GM15510 (cell line): ENCODE measurements around the gene XNDC1N.

Experiments used
- POLR2A ChIP-seq: IDR thresholded peaks from 3 replicates; pipeline ENCODE4 v1.6.1; 2011; ENCODE audit warnings: borderline replicate concordance; ENCODE audit not compliant: insufficient read length; ENCODE audit errors: extremely low read depth

XNDC1N gene

DNA sequence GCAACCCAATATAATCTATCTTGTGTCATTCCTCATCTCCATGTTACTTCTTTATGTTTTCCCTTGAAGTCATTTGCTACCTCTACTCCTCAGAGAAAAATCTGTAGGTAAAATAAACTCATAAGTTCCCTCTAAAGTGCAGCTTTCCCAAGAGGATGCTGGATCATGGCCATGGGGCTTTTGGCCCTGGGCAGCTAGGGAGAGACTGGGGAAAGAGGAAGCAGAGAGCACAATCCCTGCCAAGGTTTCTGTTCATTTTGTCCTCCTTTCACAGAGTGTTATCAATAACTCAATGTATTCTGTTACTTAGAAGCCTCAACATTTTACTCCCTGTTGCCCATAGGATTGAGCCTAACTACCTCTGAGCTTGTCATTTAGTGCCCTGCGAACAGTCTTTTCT lies 9.4 kb upstream of the XNDC1N start:
- TF ChIP-seq POLR2A, result no peak

DNA sequence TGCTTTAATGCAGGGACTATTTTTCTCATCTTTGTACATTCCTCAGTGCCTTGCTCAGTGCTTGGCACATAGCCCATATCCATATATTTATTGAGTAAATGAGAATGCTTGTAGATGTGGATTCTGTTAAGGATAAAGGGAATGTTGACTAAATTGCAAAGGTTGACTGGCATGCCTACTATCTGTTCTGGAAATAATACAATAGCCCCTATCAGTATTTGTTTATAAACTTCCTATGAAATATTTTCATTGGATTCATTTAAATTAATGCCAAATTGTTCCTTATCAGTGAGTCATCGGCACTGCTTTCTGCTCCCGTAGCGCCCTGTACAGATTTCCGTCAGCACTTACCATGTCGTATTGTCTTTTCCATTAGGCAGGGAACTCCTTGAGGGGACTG lies 8.4 kb upstream of the XNDC1N start:
- no peak for TF ChIP-seq POLR2A

DNA sequence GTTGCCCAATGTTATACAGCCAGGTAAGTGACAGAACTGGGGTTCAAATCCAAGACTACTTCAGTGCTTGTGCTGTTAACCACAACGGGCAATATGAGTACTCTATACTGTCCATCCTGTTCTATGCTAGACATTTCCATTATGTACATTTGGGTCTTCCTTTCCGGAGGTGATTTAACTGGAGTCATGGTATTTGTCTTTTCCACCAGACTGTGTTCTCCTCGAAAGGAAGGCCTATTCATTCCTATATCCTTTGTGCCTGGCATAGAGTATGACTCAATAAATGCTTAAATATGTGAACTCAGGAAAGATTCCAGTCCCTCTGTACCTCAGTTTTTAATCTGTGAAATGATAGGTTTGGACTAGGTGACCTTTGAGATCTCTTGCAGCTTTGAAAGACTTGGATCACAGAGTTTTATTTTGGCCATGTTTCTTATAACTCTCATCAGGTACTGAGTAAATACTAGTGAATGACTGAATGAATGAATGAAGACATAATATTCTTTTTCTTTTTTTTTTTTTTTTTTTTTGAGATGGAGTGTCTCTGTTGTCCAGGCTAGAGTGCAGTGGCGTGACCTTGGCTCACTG lies 7.0 kb upstream of the XNDC1N start:
- TF ChIP-seq POLR2A, result no peak

DNA sequence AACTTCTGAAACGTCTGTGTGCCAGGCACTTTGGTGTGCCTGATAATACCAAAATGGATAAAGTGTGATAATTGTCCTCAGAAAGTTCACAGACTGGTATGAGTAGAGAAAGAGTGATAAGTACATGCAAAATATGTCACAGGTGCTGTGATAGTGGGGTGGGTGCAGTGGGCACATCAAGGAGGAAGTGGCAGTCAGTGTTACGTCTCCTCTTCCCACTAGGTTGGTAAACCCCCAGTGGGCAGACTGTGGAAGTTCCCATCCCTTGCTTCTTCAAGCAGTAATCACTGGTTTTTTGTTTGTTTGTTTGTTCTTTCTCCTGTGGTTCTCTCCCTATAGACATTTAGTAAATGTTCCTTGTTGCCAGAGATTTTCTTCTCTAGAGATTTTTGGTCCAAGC lies 5.8 kb upstream of the XNDC1N start:
- TF ChIP-seq POLR2A, result no peak

DNA sequence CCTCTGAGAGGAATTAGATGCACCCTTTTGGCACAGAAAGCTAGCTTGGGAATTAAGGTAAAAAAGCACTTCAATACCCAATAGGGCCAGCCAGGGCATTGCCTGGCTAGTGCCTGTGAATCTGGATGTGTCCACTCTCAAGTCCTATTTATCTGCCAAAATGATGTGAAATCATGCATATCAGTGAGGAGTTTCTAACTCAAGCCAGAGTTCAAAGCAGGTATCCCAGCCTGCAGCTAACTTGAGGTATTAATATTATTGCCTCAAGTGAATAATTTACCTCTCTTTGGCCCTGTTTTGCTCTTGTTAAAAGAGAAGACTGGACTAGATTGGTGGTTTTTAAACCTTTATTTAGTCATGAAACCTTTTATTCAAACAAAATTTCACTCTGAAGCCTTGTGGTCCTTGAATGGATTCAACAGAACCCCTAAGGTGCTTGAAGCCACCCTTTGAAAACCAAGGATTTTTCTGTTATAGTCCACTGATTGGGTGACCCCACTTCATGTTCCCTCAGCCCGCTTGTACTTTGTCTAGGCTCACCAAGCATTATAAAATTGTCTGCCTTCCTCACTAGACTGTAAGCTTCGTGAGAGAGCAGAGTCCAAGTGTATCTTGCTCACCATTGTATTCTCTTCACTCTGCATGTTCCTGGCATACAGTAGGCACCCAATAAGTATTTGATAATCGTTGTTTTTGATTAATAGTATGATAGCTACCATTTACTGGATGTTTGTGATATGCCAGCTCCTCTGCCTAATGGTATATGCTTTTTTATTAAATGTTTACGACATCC lies 4.9 kb upstream of the XNDC1N start:
- TF ChIP-seq POLR2A, result no peak

DNA sequence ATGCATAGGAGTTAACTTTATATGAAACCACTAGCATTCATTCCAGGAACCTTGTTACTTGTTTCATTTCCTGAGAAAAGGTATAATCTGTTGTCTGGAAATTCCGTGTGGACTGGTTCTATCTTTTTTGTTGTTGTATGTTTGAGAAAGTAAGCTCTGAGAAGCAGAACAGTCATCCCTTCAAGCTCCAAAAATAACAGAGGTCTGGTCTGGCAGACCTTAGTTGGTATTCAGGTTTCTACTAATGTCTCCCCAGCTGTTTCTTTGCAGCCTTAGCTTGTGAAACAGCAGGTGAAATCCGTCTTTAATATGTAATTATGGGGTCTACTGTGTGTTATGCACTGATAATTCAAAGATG lies 2.8 kb upstream of the XNDC1N start:
- TF ChIP-seq POLR2A, result no peak

DNA sequence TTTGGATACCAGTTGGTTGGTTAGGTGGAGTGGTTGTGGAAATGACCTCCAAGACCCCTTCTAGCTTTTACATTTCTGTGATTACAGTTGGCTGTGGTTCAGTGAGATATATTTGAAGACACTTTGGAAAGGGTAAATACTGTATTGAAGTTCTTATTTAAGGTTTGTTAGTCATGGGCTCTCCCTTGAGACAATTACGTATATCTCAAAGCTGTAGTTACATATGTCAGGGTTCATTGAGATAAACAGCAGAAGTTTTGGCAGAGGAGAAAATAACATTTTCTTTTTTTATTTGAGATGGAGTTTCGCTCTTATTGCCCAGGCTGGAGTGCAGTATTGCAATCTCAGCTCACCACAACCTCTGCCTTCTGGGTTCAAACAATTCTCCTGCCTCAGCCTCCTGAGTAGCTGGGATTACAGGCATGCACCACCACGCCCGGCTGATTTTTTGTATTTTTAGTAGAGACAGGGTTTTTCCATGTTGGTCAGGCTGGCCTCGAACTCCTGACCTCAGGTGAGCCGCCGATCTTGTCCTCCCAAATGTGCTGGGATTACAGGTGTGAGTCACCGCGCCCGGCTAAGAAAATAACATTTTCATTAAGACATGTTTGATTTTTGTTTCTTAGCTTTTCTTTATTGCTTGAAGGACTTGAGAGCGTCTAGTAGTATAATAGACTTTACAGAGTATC lies 2.3 kb upstream of the XNDC1N start:
- TF ChIP-seq POLR2A, result no peak

DNA sequence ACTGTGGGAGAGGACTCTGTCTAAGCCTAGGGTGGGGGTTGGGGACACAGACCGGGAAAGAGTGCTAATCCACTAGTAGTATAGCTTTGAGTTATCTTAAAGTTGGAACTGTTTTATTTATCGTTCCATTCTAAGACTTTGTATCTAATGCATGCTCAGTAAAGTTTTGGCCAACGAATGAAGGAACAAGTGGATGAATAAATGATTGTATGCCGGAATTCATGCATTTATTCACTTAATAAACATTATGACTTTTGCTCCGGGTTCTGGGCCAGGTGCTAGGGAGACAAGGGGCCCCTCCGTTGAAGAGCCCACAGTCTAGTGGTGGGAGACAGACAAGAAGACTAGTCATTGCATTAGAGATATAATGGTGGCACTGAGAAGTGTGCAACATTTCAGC lies 1.1 kb upstream of the XNDC1N start:
- no peak for TF ChIP-seq POLR2A

DNA sequence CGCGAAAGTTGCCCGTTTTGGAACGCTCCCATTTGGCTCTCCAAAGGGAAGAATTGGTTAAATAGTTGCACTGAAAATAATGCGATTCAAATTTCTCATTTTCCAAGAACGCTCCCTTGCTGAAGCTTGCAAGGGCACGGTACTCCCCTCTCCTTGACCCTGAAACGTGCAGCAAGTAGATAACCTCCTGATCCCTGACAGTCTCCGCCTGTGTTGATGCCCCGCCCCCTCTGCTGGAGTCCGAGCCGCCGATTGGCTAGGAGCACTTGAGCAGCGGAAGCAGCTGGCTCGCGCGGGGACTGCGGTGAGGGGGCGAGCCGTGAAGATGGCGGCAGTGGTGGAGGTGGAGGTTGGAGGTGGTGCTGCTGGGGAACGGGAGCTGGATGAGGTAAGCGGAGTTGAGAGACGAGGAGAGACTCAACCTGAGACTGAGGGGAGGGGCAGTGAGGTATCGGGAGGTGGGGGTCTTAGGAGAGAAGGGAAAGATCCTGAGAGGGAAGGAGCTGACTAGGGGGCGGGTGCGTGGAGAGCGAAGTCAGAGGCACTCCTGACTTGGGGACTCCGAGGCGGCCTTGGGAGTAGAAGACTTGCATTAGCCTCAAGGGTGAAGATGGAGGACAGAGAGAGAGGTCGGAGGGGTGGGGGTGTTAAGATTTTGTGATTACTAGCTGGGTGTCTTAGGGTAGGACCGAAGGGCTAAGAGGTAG lies 496 bp upstream of the XNDC1N start, which contains the start of gene RNF121:
Gene RNF121, plus strand, starts transcription at position 310 of the 707 bp plus-strand sequence. Its CDS starts 16 bp downstream, at position 326.
- peak; percentile 87 for TF ChIP-seq POLR2A

DNA sequence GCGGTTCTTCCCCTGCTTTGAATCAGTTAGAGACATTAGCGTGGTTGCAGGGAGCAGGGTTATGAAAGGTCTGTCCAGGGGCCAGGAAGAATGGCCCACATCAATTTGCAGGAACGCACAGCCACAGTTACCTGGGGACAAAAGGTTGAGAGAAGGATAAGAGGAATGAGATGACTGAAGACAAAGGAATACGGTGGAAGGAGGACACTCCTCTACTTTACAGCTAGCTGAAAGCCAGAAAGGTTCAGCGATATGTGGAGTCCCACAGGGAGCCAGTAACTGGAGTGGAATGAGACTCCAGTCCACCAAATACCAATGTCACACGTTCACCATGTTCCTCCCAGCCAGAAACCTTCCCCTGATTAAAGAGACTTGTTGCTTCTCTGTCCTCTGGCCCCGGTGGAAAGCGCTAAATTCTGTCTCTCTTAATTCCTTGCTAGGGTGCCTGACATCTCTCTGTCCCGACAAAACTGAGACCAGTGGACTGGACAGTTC lies 10.7 kb downstream of the XNDC1N start:
- no peak for TF ChIP-seq POLR2A

DNA sequence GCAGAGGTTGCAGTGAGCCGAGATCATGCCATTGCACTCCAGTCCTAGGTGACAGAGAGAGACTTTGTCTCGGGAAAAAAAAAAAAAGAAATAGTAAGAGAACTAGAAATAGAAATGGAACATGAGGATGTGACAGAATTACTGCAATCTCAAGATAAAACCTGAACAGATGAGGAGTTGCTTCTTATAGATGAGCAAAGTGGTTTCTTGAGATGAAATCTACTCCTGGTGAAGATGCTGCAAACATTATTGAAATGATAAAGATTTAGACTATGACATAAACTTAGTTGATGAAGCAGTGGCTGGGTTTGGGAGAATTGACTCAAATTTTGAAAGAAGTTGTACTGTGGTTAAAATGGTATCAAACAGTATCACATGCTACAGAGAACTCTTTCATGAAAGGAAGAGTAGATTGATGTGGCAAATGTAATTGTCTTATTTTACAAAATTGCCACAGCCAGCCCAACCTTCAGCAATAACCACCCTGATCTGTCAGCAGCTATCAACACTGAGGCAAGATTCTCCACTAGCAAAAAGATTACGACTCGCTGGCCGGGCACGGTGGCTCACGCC lies 13.7 kb downstream of the XNDC1N start:
- TF ChIP-seq POLR2A, result no peak

DNA sequence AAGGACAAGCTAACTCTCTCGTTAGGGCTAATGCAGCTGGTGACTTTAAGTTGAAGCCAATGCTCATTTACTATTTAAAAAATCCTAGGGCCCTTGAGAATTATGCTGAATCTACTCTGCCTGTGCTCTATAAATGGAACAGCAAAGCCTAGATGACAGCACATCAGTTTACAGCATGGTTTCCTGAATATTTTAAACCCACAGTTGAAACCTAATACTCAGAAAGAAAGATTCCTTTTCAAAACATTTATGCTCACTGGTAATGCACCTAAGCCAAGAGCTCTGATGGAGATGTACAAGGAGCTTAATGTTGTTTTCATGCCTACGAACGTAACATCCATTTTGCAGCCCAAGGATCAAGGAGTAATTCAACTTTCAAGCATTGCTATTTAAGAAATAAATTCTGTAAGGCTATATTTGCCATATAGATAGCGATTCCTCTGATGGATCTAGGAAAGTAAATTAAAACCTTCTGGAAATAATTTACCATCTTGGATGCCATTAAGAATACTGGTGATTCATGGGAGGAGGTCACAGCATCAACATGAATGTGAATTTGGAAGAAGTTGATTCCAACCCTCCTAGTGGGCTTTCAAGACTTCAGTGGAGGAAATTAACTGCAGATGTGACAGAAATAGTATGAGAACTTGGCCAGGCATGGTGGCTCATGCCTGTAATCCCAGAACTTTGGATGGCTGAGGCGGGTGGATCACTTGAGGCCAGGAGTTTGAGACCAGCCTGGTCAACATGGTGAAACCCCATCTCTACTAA lies 14.5 kb downstream of the XNDC1N start:
- TF ChIP-seq POLR2A, result no peak

DNA sequence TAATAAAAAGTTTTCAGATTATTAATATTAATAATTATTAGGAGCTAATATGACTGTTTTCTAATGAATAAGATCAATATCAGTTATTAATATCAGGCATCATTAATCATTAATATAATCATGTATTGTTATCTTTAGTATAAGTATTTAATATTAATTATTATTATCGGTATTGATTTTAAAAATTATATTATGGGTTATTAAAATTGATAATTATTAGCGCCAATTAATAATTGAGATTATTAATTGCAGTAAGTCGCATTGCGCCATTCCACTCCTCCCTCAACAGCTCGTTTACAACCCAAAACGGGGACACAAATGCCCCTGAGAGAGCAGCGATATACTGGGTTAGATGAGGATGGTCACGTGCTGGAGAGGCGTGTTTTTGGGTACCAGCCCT lies 20.2 kb downstream of the XNDC1N start:
- no peak for TF ChIP-seq POLR2A

DNA sequence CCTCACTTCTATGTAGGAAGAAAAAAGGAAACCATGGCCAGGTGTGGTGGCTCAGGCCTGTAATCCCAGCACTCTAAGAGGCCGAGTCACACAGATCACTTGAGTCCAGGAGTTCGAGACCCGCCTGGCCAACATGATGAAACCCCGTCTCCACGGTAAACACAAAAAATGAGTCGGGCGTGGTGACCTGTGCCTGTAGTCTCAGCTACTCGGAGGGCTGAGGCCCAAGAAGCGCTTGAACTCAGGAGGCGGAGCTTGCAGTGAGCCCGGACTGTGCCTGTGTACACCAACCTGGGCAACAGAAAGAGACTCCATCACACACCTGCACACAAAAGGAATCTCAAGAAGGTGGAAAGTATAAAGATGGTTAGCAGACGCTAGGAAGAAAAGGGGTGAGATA lies 32.4 kb downstream of the XNDC1N start:
- TF ChIP-seq POLR2A, result no peak
